ENCODE measurements around the gene TAT.
"Not testable (repeated sequence)": the region's sequence is repeated elsewhere in the genome, so short reads cannot be mapped to it uniquely, and the experiment has no call there.

Gene TAT

DNA sequence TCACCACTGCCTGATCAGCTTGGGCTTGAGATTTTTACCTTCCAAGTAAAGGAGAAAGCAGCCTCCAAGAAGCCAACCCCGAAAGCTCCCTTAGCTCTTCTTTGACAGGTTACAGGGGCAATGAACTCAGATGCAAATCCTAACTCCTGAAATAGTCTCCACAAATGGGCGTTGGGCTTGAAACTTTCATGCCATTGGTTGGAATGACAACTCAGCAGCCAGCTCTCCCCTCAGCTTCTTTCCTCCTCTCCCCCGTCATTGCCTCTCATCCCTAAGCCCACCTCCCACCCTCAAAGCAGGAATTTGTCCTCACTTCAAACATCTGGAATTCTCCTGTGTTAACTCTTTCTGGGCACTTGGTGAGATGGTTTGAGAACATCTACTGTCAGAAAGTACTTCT is at the start of gene TAT:
Gene TAT, minus strand, starts transcription at position 122 of the 400 bp plus-strand sequence. CDS start 677 bp downstream, outside the sequence.
- DNase-seq = no peak

DNA sequence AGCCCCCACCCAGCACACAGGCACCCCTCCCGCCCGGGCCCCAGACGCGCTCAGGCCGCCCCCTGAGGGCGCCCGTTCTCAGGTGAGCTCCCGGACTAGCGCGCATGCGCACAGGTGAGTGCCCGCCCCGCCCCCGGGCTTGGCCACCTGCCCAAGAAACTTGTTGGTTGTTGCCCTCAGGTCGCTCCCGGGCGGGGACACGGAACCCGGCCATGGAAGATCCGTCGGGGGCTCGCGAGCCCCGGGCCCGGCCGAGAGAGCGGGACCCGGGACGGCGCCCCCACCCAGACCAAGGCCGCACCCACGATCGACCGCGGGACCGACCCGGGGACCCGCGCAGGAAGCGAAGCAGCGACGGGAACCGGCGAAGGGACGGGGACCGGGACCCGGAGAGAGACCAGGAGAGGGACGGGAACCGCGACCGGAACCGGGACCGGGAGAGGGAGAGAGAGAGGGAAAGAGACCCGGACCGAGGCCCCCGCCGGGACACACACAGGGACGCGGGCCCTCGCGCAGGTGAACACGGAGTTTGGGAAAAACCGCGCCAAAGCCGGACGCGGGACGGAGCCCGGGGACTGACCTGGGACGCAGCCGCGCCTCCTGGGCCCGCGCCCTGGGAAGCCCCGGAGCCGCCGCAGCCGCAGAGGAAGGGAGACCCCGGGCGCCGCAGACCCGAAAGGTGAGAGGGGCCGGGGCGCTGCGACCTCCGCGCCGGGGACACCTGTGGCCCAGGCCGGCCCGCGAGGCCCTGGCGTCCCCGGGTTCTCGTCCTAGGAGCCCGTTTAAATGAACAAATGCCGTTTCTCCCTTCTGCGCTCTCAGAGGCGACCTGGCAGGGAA is 49.3 kb upstream of the TAT start, which contains the start of gene MARVELD3:
Gene MARVELD3, plus strand, starts transcription at position 167 of the 840 bp plus-strand sequence. Its CDS starts 46 bp downstream, at position 213.
- DNase-seq = no peak

DNA sequence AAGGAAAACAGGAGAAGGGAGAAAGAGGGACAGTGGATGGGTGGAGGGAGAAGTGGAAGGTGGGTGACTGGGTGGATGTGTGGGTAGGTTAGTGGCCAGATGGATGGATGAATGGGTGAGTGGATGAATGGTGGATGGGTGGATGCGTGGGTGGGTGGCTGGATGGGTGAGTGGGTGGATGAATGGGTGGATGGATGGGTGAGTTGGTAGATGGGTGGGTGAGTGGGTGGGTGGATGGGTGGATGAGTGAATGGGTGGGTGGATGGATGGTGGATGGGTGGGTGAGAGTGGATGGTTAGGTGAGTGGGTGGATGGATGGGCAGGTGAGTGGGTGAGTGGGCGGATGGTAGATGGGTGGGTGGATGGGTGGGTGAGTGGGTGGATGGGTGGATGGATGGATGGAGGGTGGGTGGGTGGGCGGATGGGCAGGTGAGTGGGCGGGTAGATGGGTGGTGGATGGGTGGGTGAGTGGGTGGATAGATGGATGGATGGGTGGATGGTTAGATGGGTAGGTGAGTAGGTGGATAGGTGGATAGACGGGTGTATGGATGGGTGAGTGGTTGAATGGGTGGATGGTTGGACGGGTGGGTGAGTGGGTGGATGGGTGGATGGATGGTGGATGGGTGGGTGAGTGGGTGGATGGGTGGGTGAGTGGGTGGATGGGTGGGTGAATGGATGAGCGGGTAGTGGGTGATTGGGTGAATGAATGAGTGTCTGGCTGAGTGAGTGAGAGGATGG is 48.4 kb upstream of the TAT start:
- DNase-seq = no peak

DNA sequence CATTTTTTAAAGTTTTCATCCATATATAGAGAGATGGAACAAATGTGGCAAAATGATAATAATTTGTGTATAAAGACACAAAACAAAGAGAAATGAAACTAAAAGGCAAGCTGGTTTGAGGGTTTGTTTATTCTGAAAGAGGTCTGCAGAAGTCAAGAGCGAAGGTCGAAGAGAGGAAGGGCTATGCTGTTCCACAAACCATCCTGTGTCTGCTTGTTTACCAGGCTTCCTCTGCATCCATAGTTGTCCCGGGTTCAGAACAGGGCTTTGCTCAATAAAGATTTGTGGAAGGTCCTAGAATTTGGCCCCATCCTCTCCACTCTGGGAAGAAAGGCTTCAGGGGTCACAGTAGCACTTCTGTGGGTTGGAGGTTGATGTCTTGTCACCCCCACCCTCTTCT is 46.7 kb upstream of the TAT start:
- DNase-seq = no peak

DNA sequence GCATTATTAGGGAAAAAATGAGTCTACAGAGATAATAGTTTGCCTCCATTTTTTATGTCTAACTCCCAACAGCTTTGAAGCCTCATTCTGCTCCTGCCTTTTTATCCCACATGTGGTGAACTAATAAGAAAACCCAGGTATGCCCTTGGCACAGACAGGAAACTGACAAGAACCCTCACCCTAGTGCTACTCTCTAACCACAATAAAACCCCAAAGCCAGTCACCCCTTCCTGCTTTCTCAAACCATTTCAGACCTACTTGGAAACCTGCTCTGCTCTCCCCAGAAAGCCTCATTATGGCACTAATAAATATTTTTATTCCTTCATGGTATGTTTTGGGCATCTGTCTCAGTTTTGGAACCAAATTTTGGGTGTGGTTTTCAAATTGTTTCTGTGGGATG is 45.2 kb upstream of the TAT start:
- no peak for DNase-seq

DNA sequence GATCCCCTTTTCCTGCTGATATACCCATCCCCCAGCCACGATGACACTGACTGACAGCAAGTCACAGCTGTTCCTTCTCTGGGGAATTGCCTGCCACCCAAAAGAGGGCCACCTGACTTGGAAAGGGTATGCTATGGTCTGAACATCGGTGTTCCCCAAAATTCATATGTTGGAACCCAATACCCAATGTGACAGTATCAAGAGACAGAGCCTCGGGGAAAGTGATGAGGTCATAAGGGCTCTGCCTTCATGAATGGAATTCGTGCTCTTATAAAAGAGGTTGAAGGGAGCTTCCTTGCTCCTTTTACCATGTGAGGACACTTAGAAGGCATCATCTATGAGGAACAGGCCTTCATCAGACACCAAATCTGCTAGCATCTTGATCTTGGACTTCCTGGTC is 41.5 kb upstream of the TAT start:
- no peak for DNase-seq

DNA sequence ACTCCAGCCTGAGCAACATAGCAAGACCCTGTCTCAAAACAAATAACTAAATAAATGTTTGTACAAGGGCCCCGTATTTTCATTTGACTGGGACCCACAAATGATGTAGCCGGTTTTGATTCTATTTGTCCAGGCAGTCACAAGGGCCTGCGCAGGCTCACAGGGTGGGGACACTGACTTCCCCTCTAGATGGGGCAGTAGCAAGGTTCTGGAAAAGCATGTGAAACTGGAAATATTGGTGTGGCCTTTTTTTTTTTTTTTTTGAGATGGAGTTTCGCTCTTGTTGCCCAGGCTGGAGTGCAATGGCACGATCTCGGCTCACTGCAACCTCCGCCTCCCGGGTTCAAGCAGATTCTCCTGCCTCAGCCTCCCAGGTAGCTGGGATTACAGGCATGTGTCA is 38.1 kb upstream of the TAT start:
- DNase-seq = not testable (repeated sequence)

DNA sequence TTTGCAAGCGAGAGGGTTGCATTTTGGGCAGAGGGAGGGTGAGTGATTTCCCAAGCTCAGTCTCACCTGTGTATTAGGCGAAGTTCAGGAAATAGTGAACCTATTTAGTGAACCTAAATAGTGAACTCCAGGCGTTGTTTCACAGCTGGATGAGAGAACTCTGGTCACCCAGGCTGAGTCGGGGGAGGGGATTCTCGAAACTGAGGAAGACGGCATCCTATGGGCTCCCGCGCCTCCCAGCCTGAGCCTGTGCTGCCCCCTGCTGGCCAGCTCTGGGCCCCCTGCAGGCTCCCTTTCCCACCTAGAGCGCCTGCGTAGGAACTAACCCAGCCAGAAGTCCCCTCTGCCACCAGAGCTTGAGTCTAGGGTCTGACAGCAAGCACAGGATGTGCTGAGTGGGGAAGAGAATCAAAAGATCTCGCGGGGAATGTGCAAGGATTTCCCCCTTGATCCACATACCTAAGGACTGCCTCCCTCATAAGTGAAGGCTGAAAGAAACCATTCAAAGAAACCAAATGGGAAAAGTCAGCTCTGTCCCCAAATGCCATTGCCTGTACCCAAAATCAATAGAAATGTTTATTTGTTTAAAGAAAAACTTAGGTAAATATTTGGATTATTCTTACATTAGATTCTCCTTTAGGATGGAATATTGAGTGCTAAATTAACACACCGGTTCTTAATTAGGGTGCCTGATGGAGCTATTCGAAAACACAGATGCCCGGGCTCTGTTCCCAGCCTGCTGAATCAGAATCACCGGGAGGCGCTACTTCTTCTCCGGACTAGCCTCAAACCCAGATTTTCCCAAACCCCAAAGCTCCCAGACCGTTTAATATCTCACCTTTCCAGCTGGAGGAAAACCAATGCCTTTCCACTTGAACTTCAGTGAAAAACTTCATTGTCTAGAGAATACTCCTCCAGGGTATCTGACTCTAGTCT is 34.3 kb upstream of the TAT start:
- no peak for DNase-seq

DNA sequence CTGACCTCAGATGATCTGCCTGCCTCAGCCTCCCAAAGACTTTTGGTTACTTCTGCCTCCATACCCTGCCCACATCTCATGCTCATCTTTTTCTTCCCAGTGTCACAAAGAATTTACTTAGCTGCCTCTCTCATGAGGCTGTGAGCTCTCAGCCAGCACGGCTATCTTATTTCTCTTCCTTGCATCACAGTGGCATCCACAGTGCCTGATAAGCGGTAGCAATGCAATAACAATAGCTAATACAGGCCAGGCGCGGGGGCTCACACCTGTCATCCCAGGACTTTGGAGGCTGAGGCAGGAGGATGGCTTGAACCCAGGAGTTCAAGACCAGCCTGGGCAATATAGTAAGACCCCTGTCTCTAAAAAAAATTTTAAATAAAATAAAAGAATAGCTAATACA is 33.6 kb upstream of the TAT start:
- no peak for DNase-seq

DNA sequence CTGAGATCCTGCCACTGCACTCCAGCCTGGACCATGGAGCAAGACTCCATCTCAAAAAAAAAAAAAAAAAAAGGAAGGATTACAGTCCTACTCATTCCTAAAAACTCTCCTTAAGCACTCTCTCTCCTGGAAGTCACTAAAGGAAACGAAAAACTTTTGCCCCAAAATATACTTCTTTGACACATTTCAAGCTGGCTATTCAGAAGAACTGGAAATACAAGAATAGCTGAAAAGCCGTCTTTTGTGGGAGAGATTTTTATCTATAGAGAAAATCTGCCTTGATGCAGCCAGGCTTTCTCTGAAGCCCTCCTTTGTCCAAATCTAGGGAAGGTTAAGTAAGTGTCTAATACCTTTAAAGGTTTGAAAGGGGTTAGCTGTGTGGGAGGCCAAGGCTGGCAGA is 32.2 kb upstream of the TAT start:
- DNase-seq = no peak

DNA sequence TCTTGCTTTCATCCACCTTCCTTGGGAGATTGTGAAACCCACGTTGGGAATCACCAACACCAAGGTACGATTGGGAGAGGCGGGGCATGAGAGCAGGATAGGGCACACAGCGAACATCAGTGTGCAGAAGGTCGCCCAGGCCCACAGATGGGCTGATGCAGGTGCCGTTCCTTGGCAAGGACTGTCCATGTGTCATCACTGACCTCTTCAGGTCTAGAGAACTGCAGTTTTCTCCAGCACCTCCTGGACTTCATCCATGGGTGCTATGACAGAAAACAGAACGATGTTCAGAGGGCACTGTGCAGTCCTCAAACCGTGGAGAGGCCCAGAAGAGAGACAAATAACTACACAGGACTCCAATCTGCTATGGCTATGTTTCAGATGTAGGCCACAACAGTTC is 23.9 kb upstream of the TAT start:
- DNase-seq = no peak

DNA sequence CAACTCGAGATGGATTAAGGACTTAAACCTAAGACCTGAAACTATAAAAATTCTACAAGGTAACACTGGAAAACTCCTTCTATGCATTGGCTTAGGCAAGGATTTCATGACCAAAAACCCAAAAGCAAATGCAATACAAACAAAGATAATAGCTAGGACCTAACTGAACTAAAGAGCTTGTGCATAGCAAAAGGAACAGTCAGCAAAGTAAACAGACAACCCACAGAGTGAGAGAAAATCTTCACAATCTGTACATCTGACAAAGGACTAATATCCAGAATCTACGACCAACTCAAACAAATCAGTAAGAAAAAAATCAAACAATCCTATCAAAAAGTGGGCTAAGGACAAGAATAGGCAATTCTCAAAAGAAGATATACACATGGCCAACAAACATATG is 21.5 kb upstream of the TAT start:
- not testable (repeated sequence) for DNase-seq

DNA sequence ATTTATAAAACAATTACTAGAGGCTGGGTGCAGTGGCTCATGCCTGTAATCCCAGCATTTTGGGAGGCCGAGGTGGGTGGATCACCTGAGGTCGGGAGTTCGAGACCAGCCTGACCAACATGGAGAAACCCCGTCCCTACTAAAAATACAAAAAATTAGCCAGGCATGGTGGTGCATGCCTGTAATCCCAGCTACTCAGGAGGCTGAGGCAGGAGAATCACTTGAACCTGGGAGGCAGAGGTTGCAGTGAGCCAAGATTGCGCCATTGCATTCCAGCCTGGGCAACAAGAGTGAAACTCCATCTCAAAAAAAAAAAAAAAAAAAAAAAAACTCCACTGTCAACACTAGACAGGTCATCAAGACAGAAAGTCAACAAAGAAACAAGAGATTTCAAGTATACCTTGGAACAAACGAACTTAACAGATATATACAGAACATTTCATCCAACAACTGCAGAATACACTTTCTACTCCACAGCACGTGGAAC is 18.5 kb upstream of the TAT start:
- DNase-seq = not testable (repeated sequence)

DNA sequence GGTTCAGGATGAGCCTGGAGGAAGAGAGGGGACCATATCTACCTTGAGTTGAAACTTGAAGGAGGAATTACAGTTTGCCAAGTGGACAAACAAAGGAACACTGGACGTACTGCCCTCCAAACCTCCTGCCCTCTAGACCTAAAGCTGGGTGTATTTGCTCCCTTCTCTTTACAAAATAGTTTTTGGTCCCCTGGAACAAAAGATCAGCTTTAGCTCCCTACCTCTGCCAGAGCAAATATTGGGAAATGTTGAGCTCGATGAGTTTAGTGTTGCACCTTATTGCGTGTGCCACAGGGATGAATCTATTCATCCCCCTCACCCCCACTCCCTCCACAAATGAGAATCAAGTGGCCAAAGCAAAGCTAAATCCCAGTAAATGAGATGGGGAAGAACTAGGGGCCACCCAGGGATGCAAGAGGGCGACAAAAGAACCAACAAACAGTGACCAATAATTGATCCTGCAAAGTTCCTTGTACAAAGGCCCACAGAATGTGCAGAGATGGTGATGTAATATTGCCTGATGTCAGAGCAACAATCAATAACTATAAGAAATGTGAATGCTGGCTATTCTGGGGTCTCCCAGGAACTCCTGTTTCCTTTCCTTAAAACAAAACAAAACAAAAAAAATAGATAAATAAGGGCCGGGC is 17.2 kb upstream of the TAT start:
- no peak for DNase-seq

DNA sequence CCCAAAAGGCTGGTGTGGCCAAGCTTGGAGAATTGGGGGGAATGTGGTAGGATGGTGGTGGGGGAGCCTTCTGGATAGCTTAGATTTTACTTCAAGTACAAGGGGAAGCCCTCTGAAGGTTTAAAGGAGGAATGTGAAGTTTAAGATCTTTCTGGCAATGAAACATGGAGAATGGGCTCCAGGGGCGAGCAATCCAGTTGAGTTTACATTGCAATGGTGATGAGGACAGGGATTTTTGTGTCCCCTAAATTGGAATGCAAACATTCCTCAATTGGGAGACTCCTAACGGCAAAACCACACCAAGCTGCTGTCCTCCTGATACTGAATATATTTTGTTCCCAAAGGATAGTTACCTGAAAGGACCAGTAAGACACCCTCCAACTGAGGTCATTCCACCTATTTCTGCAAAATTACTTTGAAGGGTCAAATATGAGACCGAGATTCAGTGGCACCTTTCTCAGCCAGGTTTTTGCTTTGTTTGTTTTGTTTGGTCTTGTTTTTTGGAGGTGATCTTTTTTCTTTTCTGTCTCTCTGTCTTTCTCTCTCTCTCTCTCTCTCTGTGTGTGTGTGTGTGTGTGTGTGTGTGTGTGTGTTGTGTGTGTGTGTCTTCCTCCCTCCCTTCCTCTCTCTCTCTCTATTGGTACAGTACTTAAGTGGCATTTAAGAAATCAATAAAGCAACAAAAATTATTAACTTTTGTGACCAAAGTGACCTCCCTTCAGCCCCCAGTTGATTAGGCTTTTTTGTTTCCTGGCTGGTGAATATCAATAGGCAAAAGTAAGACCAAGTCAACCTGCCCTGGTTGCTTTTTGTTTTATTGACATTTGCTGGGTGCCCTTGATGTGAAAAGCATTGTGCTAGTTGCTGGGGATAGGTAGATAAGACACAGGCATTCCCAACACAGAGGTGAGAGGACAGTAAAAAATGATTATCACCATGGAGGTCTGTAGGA is 16.4 kb upstream of the TAT start:
- DNase-seq = no peak

DNA sequence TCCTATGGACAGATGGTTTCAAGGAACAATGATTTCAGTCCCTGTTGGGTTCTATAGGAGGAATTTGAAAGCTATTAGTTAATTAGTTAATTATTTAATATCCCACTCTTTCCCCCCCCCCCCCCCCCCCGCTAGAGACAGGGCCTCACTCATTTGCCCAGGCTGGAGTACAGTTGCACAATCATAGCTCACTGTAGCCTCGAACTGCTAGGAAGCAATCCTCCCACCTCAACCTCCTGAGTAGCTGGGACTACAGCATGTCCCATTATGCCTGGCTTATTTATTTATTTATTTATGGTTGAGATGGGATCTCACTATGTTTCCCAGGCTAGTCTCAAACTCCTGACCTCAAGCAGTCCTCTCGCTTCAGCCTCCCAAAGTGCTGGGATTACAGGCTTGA is 15.0 kb upstream of the TAT start:
- DNase-seq = no peak

DNA sequence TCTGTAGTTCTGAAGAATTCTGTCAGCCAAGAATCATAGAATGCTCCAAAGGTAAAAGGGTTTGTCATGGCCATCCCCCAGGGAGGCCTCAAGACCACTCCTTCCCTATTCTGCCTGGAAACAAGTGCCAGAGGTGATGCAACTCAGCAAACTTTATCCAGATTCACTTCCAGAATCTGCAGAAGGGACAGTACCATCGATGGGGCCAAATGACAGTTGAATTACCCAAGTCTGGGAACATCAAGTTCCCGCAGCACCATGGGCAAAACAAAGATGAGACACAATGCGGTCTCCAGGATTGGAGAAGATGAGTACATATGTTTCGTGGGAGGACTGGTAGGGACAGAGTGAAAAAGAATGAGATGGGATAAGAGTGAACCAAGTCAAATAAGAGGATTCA is 13.7 kb upstream of the TAT start:
- no peak for DNase-seq

DNA sequence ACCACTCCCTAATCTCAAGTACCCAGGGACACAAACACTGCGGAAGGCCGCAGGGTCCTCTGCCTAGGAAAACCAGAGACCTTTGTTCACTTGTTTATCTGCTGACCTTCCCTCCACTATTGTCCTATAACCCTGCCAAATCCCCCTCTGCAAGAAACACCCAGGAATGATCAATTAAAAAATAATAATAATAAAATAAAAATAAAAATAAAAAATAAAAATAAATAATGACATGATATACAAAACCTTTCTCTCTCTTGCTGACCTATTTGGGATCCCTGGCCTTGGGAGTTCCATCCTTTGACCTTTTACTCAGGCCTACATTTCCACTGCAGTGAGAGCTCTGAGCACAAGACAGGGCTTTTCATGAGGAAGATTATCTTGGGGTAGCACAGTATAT is 13.2 kb upstream of the TAT start:
- not testable (repeated sequence) for DNase-seq

DNA sequence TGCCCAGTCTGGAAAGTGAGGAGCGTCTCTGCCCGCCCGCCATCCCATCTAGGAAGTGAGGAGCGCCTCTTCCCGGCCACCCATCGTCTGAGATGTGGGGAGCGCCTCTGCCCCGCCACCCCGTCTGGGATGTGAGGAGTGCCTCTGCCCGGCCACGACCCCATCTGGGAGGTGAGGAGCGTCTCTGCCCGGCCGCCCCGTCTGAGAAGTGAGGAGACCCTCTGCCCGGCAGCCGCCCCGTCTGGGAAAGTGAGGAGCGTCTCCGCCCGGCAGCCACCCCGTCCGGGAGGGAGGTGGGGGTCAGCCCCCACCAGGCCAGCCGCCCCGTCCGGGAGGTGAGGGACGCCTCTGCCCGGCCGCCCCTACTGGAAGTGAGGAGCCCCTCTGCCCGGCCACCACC is 12.4 kb upstream of the TAT start:
- DNase-seq = not testable (repeated sequence)

DNA sequence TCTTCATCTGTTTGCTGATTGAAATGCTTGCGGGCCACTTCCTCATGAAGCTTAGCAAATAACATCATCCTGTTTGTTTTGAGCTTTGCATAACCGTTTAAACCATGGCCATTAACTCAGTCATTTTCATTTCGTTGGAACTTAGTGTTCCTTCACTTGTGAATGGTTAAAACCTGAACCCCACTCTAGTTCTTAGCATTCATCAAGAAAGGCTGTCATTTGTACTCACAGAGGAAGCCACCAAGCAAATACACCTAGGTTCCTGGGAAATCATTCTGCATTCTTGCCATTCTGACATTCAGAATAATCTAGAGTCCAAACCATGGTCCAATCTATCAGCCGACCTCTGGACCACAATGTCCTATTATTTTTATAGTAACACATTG is 8.4 kb upstream of the TAT start:
- no peak for DNase-seq
